ENCODE data around the gene CRABP2. TPM values are rescaled to one million over a fixed set of nuclear protein-coding genes. Genes with fewer than 3 reads are reported as not detected.

CRABP2 gene
- total and polyA plus RNA-seq, 2 of the 13 experiments (the other 11 are each of a cell fraction or from before 2014, with no cell fraction given), result 0.40 to 0.60 TPM

DNA sequence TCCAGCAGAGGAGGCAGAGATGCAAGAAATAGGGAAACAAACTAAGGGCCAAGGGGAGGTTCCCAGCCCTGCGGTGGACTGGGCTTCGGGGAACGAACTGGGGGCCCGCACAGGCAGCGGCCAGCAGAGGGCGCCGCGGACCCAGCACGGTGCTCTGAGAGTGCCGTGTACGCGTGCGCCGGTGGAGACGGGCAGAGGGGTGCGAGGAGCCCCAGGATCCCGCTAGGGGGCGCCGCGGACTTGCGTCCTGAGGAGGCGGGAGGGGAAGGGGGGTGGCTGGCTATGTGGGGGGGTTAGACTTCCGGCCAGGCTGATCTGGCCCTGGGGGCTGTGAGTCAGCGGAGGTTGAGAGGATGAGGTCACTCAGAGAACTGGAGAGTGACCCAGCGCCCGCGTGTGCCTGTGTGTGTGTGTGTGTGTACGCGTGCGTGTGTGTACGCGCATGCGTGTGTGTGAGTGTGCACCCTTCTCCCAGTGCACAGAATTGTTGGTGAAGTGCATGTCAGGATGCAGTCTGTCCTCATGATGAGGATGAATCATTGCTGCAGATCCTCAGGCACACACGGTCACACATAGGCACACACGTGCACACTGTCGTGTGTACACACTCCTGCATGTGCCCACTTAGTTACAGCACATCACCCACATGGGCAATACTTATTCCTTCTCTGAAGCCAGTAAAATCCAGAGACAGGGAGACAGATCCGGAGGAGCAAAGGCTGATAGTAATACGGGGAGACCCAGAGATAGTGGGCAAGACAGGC lies 45.2 kb downstream of the CRABP2 start (continued):
- TF ChIP-seq MAZ (IDR thresholded peaks at IDR 0.05; ENCODE audit: borderline replicate concordance, low read depth, low read length) (peak; percentile 90), MAZ (CRISPR knock-in tag; IDR thresholded peaks at IDR 0.05; ENCODE audit: low read depth) (peak; percentile 68), THYN1 (CRISPR knock-in tag; IDR thresholded peaks at IDR 0.05; ENCODE audit: borderline replicate concordance, low read depth) (no peak), NPAS2 (CRISPR knock-in tag; IDR thresholded peaks at IDR 0.05; ENCODE audit: borderline replicate concordance) (no peak), PAF1 (CRISPR knock-in tag; IDR thresholded peaks at IDR 0.05) (peak; percentile 71), SMARCC2 (IDR thresholded peaks at IDR 0.05) (no peak), HOXA5 (CRISPR knock-in tag; IDR thresholded peaks at IDR 0.05) (no peak; the same call in 1 of the 2 replicates), NAIF1 (CRISPR knock-in tag; IDR thresholded peaks at IDR 0.05; ENCODE audit: borderline replicate concordance) (no peak), EP300 (IDR thresholded peaks at IDR 0.05; ENCODE audit: low read depth in 2 of 2, low read length in 2 of 2) (peak in 1 of 2 experiments; percentile 48; a peak in 1 of 4 replicates), EP300 (CRISPR knock-in tag; IDR thresholded peaks at IDR 0.05; ENCODE audit: borderline replicate concordance) (peak; percentile 12; the same call in 1 of the 2 replicates), PHB2 (IDR thresholded peaks at IDR 0.05; ENCODE audit: partially characterized antibody) (no peak), TOPORS (CRISPR knock-in tag; IDR thresholded peaks at IDR 0.05) (peak; percentile 87), ZSCAN30 (CRISPR knock-in tag; IDR thresholded peaks at IDR 0.05) (no peak), ZKSCAN8 (CRISPR knock-in tag; IDR thresholded peaks at IDR 0.05; ENCODE audit: borderline replicate concordance) (peak; percentile 80), FOXO1 (CRISPR knock-in tag; IDR thresholded peaks at IDR 0.05) (peak; percentile 47; the same call in 1 of the 2 replicates), KLF16 (CRISPR knock-in tag; IDR thresholded peaks at IDR 0.05) (peak in 1 of 2 experiments; percentile 85; a peak in 2 of 4 replicates), GTF2F1 (IDR thresholded peaks at IDR 0.05; ENCODE audit: low read length) (no peak), ARHGAP35 (CRISPR knock-in tag; IDR thresholded peaks at IDR 0.05; ENCODE audit: borderline replicate concordance) (no peak), ZNF451 (CRISPR knock-in tag; IDR thresholded peaks at IDR 0.05) (peak; percentile 77; the same call in 1 of the 2 replicates)
- TF ChIP-seq, protein P1, sequence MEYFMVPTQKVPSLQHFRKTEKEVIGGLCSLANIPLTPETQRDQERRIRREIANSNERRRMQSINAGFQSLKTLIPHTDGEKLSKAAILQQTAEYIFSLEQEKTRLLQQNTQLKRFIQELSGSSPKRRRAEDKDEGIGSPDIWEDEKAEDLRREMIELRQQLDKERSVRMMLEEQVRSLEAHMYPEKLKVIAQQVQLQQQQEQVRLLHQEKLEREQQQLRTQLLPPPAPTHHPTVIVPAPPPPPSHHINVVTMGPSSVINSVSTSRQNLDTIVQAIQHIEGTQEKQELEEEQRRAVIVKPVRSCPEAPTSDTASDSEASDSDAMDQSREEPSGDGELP (IDR thresholded peaks at IDR 0.05; ENCODE audit: borderline replicate concordance, low read depth), result peak; percentile 46; the same call in 1 of the 2 replicates
- TF ChIP-seq, protein P2, sequence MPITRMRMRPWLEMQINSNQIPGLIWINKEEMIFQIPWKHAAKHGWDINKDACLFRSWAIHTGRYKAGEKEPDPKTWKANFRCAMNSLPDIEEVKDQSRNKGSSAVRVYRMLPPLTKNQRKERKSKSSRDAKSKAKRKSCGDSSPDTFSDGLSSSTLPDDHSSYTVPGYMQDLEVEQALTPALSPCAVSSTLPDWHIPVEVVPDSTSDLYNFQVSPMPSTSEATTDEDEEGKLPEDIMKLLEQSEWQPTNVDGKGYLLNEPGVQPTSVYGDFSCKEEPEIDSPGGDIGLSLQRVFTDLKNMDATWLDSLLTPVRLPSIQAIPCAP (CRISPR knock-in tag; IDR thresholded peaks at IDR 0.05; ENCODE audit: low read depth), result no peak
- TF ChIP-seq, protein P3, sequence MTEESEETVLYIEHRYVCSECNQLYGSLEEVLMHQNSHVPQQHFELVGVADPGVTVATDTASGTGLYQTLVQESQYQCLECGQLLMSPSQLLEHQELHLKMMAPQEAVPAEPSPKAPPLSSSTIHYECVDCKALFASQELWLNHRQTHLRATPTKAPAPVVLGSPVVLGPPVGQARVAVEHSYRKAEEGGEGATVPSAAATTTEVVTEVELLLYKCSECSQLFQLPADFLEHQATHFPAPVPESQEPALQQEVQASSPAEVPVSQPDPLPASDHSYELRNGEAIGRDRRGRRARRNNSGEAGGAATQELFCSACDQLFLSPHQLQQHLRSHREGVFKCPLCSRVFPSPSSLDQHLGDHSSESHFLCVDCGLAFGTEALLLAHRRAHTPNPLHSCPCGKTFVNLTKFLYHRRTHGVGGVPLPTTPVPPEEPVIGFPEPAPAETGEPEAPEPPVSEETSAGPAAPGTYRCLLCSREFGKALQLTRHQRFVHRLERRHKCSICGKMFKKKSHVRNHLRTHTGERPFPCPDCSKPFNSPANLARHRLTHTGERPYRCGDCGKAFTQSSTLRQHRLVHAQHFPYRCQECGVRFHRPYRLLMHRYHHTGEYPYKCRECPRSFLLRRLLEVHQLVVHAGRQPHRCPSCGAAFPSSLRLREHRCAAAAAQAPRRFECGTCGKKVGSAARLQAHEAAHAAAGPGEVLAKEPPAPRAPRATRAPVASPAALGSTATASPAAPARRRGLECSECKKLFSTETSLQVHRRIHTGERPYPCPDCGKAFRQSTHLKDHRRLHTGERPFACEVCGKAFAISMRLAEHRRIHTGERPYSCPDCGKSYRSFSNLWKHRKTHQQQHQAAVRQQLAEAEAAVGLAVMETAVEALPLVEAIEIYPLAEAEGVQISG (CRISPR knock-in tag; IDR thresholded peaks at IDR 0.05), result peak; percentile 39; the same call in 1 of the 2 replicates
- TF ChIP-seq, protein P4, sequence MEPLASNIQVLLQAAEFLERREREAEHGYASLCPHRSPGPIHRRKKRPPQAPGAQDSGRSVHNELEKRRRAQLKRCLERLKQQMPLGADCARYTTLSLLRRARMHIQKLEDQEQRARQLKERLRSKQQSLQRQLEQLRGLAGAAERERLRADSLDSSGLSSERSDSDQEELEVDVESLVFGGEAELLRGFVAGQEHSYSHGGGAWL (CRISPR knock-in tag; IDR thresholded peaks at IDR 0.05), result peak; percentile 66; the same call in 1 of the 2 replicates
- TF ChIP-seq, protein P5, sequence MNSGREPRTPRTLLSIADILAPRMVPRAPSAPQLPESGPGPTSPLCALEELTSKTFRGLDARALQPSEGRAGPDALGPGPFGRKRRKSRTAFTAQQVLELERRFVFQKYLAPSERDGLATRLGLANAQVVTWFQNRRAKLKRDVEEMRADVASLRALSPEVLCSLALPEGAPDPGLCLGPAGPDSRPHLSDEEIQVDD (CRISPR knock-in tag; IDR thresholded peaks at IDR 0.05; ENCODE audit: borderline replicate concordance), result 0 out of 2 replicates have a peak, but pooled peaks have one; percentile 23
